Activated CD8-positive, alpha-beta memory T cell treated with anti-CD3 and anti-CD28 coated beads, Interleukin-2, amount 50 U/mL, for 24 hours (primary cell): Measurements from ENCODE around the gene DDIT4L.
"Not testable (repeated sequence)": the region's sequence is repeated elsewhere in the genome, so short reads cannot be mapped to it uniquely, and the experiment has no call there.

ENCODE experiments used
- DNase-seq: peaks from one replicate; pipeline ENCODE4 v3.0.0-alpha.2; 2020; ENCODE audit errors: extremely low read depth

The DDIT4L gene

GRCh38 chr4:100166297-100167039, 23.8 kb downstream of the DDIT4L start:
- no peak for DNase-seq

- no peak for DNase-seq
Measured at GRCh38 chr4:100165809-100166208, 24.5 kb downstream of the DDIT4L start.

- no peak for DNase-seq
Measured at GRCh38 chr4:100164808-100165760, 25.2 kb downstream of the DDIT4L start.

- DNase-seq, result no peak
Measured at GRCh38 chr4:100162027-100162685, 28.1 kb downstream of the DDIT4L start.

- DNase-seq, result no peak
Measured at GRCh38 chr4:100149190-100149589, 41.1 kb downstream of the DDIT4L start.

GRCh38 chr4:100147684-100148083, 42.6 kb downstream of the DDIT4L start:
- no peak for DNase-seq

GRCh38 chr4:100147198-100147597, 43.1 kb downstream of the DDIT4L start:
- no peak for DNase-seq

GRCh38 chr4:100146756-100147155, 43.5 kb downstream of the DDIT4L start:
- DNase-seq, result no peak

- not testable (repeated sequence) for DNase-seq
Measured at GRCh38 chr4:100137320-100137719, 52.9 kb downstream of the DDIT4L start.
